Measurements from ENCODE around the gene PSD4.

Gene PSD4

DNA sequence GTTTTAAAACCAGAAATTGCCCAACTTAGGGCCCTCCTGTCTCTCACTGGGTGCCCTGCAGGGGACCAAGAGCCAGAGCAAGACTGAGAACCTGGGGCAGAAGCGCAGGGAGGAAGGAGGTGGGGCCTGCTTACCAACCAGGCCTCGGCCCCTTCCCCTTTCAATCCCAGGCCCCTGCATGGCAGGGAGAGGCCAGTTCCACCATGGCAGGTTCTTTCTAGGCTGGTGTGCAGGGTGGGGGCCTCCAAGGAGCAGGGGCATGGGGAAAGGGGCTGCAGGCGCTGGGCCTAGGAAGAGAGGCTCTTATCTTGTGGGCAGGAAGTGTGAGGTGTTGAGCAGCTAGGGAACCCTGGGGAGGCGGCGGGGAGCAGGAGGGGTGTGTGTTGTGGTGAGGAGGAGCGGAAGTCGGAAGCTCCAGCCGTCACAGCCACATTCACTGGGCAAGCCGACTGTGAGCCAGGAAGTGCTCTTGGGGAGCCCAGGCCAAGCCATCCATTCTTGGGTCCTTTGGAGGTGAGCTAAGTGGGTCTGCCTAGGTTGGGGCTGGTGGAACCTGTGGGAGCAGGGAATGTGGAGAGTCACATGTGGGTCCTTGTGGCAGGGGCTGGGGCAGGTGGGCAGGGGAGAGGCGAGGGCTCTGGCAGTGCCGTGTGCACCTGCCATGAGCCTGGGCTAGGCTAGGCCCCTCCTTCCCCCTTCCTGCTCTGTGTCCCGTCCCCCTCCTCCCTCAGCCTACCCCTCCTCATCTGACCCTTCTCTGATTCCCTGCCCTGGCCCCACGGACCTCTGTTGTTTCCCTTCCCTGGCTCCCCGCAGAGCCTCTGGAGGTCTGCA is at the start of gene PSD4:
Gene PSD4 (plus strand): TSS at position 430 of the 834 bp plus-strand sequence. CDS start 8,486 bp downstream, outside the sequence.
- DNase-seq, result peak; percentile 92

DNA sequence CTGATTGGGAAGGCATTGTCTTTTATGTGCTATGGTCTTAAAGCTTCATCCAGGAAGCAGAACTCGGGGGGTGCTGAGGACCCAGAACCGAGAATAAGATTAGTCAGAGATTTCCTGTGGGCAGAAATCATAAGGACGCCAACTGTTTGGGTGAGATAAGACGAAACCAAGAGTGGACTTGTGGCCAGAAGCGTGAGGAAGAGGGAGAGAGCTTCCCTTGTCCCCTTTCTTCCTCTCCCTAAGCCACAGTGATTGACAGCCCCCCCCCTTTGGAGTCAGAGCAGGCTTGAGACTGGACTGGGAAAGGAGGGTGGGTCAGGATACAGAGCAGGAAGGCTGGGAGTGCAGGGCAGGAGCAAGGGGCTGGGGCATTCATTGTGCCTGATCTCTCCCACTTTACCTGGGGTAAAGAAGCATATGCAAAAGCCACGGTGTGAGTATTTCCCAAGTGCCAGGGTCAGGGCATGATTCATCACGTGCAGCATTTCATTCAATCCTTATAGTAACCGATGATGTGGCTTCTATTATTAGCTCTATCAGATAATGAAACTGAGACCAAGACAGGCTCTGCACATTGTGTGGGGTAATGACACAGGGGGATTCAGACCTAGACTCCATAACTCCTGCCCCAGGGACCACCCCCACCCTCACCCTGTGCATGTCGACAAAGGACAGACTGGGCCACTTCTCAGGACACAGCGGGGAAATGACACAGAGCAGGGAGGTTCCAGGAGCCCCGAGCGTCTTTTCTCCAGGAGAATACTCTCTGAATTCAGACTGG is 49.4 kb upstream of the PSD4 start:
- DNase-seq, result no peak

DNA sequence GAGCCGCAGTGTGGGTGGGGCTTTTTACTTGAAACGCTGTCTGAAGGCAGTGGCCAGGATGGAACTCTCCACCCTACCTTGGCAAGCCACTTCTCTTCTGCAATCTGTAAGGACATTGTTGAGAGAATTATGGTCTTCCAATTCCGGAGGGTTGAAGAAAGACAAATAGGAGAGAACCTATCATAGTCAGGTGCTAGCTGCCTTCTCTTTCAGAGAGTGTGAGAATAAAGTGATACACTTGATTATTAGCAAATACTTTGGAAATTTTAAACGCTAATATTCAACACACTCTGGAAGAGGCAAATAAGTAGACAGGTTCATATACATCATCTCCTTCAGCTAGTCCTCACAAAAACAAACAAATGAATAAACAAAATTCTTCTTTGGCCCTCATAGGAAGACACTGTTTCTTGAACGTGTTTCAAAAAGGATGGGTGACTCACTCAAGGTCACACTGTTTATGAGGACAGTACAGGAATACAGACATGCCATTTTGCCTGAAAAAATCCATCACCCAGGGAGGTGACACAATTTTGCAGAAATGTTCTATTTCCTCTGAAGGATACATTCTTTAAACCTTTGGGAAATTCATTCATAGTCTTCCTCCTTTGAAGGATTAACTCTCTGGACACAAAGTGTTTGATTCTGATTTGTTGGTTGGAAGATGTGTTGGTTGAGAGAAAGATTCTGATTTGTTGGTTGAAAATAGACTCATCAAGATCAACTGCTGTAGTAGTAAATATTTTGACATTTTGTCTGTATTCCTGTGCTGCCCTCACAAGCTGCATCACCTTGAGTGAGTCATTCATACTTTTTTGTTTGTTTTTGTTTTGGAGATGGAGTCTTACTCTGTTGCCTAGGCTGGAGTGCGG is 48.6 kb upstream of the PSD4 start:
- DNase-seq, result no peak

GRCh38 chr2:113126845-113127645 is 46.7 kb upstream of the PSD4 start, which contains the start of gene IL1RN:
TSS of gene IL1RN (plus strand) at chr2:113127598. CDS start at chr2:113127625, 27 bp downstream.
- DNase-seq, result no peak

DNA sequence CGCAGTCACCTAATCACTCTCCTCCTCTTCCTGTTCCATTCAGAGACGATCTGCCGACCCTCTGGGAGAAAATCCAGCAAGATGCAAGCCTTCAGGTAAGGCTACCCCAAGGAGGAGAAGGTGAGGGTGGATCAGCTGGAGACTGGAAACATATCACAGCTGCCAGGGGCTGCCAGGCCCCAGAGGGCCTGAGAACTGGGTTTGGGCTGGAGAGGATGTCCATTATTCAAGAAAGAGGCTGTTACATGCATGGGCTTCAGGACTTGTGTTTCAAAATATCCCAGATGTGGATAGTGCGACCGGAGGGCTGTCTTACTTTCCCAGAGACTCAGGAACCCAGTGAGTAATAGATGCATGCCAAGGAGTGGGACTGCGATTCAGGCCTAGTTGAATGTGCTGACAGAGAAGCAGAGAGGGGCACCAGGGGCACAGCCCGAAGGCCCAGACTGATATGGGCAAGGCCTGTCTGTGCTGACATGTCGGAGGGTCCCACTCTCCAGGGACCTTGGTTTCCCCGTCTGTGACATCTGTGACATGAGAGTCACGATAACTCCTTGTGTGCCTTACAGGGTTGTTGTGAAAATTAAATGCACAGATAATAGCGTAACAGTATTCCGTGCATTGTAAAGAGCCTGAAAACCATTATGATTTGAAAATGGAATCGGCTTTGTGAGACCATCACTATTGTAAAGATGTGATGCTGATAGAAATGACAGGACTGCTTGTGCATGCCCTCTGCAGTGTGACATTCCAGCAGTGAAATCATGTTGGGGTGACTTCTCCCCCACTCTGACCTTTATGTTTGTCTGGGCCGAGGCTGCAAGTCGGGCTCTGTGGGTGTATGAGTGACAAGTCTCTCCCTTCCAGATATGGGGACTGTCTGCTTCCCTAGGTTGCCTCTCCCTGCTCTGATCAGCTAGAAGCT is 45.9 kb upstream of the PSD4 start:
- no peak for DNase-seq

DNA sequence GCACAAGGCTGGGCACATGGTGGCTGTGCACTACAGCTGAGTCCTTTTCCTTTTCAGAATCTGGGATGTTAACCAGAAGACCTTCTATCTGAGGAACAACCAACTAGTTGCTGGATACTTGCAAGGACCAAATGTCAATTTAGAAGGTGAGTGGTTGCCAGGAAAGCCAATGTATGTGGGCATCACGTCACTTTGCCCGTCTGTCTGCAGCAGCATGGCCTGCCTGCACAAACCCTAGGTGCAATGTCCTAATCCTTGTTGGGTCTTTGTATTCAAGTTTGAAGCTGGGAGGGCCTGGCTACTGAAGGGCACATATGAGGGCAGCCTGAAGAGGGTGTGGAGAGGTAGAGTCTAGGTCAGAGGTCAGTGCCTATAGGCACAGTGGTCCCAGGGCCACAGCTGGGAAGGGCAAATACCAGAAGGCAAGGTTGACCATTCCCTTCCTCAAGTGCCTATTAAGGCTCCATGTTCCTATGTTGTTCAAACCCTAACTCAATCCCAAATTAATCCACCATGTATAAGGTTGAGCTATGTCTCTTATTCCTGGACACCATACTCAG is 44.2 kb upstream of the PSD4 start:
- no peak for DNase-seq

DNA sequence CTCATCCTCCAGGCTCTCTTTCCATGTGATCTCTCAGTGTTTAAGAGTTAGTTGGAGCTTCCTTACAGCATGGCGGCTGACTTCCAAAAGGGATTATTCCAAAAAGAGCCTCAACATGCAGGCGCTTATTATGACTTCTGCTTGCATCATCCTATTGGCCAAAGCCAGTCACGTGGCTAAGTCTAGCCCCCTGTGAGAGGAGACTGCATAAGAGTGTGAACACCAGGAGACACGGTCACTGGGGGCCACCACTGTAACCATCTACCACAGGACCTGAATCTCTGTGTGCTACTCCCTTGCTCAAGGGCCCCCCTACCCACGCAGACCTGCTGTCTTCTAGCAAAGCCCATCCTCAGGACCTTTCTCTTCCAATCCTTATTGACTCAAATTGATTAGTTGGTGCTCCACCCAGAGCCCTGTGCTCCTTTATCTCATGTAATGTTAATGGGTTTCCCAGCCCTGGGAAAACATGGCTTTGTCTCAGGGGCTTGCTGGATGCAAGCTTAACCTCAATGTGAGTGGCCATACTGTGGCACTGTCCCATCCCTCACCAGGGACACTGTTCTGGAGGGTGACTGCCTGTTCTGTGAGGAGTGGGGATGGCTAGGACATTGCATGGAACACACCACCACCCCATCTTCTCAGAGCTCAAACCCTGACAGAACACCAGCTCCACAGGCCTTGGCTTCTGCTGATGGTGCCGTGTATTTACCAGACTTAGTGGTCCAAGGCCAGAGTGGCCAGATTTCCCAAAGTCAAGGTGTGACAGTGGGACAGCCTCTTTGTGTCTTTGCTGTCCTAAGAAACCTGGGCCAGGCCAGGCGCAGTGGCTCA is 42.2 kb upstream of the PSD4 start:
- no peak for DNase-seq

DNA sequence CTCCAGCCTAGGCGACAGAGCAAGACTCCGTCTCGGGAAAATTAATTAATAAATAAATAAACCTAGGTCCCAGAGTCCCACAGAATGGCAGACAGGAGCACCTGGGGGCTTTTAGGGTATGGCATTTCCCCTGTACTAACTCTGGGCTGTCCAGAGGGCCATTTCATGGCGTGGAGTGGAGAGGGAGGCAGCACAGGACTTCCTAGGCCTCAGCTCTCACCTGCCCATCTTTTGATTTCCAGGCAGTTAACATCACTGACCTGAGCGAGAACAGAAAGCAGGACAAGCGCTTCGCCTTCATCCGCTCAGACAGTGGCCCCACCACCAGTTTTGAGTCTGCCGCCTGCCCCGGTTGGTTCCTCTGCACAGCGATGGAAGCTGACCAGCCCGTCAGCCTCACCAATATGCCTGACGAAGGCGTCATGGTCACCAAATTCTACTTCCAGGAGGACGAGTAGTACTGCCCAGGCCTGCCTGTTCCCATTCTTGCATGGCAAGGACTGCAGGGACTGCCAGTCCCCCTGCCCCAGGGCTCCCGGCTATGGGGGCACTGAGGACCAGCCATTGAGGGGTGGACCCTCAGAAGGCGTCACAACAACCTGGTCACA is 41.3 kb upstream of the PSD4 start:
- DNase-seq, result no peak

DNA sequence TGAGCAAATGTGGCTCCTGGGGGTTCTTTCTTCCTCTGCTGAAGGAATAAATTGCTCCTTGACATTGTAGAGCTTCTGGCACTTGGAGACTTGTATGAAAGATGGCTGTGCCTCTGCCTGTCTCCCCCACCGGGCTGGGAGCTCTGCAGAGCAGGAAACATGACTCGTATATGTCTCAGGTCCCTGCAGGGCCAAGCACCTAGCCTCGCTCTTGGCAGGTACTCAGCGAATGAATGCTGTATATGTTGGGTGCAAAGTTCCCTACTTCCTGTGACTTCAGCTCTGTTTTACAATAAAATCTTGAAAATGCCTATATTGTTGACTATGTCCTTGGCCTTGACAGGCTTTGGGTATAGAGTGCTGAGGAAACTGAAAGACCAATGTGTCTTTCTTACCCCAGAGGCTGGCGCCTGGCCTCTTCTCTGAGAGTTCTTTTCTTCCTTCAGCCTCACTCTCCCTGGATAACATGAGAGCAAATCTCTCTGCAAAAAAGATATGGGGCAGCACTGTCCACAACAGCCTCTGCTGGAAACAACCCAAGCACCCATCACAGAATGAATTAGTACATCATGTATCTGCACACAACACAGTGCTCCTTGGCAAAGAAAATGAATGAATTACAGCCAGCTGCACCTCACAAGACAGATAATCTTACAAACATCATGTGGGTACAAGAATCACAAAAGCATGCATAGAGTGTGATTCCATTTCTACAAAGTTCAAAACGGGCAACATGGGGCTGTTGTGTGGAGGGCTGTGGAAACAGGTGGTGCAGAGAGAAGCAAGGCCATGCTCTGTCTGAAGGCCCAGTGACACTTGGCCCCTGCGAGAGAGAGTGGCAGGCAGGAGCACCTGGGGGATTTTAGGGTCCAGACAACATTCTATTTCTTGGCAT is 39.8 kb upstream of the PSD4 start:
- DNase-seq, result peak; percentile 17

DNA sequence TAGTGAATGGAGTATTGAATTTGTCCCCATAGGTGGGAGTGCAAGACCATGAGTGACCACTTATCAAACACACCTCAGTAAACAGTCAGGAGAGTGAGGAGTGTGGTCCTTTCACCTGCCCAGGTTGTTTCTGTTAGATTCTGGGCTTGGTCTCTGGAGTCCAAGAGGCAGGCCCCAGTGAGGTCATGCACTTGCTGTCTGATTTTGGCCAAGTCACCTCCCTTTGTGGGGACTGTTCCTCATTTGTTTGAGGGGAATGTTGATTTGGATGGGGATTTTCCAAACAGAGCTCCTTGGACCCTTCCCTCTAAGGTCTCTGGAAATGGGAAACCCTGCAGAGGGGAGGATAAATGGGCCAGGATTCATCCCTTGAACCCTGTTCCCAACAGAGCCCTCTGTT is 39.1 kb upstream of the PSD4 start:
- DNase-seq, result no peak

- DNase-seq, result no peak
These were observed 38.5 kb upstream of the PSD4 start for GRCh38 chr2:113135317-113135716.

DNA sequence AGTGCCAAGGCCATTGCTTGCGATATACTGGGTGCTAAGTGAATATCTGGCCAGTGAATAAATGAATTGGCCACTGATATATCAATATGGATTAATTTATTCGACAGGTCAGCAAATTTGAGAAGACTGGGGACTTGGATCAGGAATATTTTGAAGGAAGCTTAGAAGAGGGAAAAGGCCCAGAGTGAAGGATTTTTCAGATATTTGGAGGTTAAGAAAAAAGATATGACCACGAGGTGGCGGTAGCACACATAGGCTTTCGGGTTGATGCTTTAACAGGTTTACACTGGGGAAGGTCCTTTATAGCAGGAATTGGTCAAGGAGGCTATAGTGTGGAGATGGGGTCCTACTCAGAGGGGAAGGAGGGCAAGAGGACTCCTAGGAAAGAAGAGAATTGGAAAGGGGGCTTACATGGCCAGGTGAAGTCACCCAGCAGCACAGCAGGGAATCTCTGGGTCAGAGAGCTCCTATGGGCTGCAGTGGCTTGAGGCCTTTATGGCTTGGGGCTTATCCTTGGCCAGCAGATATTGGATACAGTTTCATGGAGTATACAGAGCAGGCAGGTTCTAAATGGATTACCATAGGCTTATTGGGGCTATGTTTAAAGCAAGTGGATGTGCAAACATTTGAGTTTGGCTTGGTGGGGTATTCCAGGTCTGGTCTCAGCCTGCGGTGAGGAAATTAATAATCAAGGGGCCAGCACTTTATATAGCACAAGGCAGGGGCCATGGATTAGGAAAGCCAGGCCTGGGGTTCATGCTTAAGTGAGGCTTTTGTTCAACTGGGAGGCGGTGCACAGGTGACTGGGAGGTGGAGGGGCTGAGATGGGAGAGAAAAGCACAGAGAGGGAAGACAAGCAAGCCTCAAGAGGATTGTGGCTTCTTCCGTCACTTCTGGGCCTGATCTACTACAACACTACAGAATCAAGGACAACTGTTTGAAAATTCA is 36.7 kb upstream of the PSD4 start:
- peak; percentile 67 for DNase-seq

DNA sequence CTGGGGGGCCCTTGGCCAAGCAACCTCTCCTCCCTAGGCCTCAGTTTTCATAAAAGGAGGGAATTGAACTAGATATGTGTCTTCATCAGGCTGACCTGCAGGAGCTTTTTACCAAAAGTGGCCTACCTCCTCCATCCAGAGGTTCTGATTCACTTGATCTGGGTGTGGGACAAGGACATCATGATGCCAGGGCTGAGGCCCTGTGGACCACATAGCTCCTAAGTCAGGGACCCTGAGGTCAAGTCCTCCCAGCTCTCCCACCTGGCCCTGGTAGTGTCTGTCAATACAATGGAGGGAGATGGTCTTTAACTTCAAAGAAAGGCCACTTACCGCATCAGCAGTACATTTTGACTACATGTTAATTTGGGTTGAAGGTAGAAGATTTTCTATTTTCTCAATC is 35.9 kb upstream of the PSD4 start:
- no peak for DNase-seq

- peak; percentile 69 for DNase-seq
These were observed 35.1 kb upstream of the PSD4 start for GRCh38 chr2:113138428-113139322.

DNA sequence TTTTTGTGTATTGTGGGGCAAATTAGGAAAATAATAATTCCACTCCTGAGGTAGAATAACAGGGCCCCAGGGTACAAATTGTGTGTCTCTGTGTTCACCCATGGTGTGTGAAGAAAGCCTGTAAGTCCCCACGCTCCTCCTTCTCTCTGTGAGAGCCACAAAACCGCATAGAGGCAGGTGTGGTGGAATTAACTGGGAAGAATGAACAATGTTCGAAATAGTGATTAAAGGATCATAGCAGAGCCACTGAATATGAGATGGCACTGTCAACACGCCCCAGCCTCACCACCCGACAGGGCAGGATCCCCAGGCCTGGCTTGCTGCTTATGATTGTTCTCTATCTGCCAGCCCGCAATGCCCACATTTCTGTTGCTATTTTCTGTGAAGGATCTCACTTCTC is 32.3 kb upstream of the PSD4 start:
- no peak for DNase-seq

GRCh38 chr2:113142290-113142689 is 31.5 kb upstream of the PSD4 start:
- DNase-seq, result no peak
